ENCODE data around the gene NT5DC1.

GRCh38 chr6:116083052-116083451 is 17.6 kb upstream of the NT5DC1 start:
- TF ChIP-seq CTCF (IDR thresholded peaks at IDR 0.05) (no peak), POLR2A (IDR thresholded peaks at IDR 0.05) (no peak), EP300 (IDR thresholded peaks at IDR 0.05) (no peak)

Data from tibial nerve (tissue), 4 donors.